Mucosa of stomach (tissue), 1 donor: ENCODE data around the gene SPIN3.
A peak's percentile ranks its signal among the peaks of the same experiment; 100 is the strongest.
"Not testable (repeated sequence)": the region's sequence is repeated elsewhere in the genome, so short reads cannot be mapped to it uniquely, and the experiment has no call there.

ENCODE experiments used
- H3K27me3 ChIP-seq: one replicate; pipeline ENCODE4 v1.7.0; 2013; ENCODE audit warnings: mild to moderate bottlenecking, low read length; ENCODE audit not compliant: control insufficient read depth, insufficient read depth
- H3K36me3 ChIP-seq: one replicate; pipeline ENCODE4 v1.7.0; 2013; ENCODE audit warnings: low read length; ENCODE audit not compliant: control insufficient read depth, insufficient read depth
- H3K4me1 ChIP-seq: one replicate; pipeline ENCODE4 v1.7.0; 2013; ENCODE audit warnings: mild to moderate bottlenecking, low read length; ENCODE audit not compliant: control insufficient read depth, insufficient read depth
- H3K4me3 ChIP-seq: one replicate; pipeline ENCODE4 v1.7.0; 2013; ENCODE audit warnings: low read length
- H3K9ac ChIP-seq: one replicate; pipeline ENCODE4 v1.7.0; 2013; ENCODE audit warnings: mild to moderate bottlenecking, low read length, moderate library complexity
- H3K9me3 ChIP-seq: one replicate; pipeline ENCODE4 v1.7.0; 2013; ENCODE audit warnings: mild to moderate bottlenecking, low read length, moderate library complexity; ENCODE audit not compliant: control insufficient read depth
- donor health status: Pancreatic carcinoma.

Gene SPIN3

DNA sequence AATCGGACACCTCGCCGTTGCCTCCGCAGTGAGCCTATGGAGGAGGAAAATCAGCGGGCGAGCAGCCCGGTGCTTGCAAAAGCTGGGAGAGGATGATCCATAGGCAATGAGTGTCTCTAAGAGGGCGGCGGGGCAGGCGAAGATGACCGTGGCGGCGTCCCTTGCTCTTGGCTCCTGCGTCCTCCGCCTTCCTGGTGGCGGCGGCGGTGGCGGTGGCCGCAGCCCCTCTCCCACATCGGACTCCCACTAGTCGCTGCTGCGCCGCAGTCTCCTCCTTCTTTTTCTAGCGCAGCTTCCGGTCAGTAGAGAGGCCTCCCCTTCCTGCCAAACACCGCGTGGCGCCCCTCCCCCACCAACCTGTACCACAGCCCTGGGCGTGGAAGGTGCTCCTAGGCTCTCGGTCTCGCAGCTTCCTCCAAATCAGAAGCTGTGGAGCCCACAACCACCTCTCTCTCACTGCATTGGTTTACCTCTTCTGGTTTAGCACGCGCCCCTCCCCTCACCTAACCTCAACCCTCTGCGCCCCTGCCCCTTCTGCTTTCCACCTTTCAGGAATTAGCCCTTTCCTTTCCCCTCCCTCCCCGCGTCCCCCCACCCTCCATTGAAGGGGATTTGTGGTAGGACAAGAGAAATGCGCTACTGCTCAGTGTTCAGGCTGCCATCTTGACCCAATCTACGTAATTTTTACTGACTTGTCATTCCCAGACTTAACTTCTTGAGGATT, at the start of gene SPIN3:
Gene SPIN3, minus strand, starts transcription at position 271 of the 724 bp plus-strand sequence. CDS start 594 bp downstream, outside the sequence.
- Histone ChIP-seq H3K9me3 (no peaks in the 10 kb centered on the region), H3K9ac (peak within 1 kb of the TSS; percentile 68), H3K4me1 (peaks cover 4% of the 10 kb centered on the region)

DNA sequence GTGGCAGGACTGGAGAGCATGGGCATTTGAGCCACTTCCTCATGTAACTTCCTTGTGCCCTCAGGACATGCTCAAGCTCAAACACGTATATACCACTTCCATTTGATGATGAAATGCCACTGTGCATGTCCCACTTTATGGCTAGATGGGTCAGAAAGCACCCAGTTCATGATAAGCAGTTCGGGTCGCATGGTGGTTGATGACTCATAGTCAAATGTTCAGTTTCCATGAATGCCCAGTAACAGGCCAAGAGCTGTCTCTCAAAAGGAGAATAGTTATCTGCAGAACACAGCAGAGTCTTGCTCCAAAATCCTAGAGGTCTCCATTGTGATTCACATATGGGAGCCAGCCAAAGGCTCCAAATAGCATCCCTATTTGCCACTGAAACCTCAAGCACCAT, 48.9 kb upstream of the SPIN3 start:
- Histone ChIP-seq H3K9me3 (no peaks in the 10 kb centered on the region), H3K4me1 (no peaks in the 10 kb centered on the region), H3K9ac (no peak overlapping the region), H3K36me3 (no peaks in the 10 kb centered on the region), H3K4me3 (no peak overlapping the region), H3K27me3 (no peaks in the 10 kb centered on the region)

More for the DNA sequence above, at the start of gene SPIN3:
- H3K36me3 ChIP-seq = no peaks in the 10 kb centered on the region
- H3K27me3 ChIP-seq = no peaks in the 10 kb centered on the region
- peak within 1 kb of the TSS; percentile 56 for H3K4me3 ChIP-seq

DNA sequence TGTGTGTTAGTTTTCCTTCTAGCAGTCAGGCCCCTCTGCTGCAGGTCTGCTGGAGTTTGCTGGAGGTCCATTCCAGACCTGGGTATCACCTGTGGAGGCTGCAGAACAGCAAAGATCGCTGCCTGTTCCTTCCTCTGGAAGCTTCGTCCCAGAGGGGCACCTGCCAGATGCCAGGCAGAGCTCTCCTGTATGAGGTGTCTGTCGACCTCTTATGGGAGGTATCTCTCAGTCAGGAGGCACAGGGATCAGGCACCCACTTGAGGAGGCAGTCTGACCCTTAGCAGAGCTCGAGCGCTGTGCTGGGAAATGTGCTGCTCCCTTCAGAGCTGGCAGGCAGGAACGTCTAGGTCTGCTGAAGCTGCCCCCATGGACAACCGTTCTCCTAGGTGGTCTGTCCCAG, 41.9 kb upstream of the SPIN3 start:
- H3K4me3 ChIP-seq, H3K27me3 ChIP-seq, H3K36me3 ChIP-seq, H3K9me3 ChIP-seq, H3K4me1 ChIP-seq, H3K9ac ChIP-seq: not testable (repeated sequence)

DNA sequence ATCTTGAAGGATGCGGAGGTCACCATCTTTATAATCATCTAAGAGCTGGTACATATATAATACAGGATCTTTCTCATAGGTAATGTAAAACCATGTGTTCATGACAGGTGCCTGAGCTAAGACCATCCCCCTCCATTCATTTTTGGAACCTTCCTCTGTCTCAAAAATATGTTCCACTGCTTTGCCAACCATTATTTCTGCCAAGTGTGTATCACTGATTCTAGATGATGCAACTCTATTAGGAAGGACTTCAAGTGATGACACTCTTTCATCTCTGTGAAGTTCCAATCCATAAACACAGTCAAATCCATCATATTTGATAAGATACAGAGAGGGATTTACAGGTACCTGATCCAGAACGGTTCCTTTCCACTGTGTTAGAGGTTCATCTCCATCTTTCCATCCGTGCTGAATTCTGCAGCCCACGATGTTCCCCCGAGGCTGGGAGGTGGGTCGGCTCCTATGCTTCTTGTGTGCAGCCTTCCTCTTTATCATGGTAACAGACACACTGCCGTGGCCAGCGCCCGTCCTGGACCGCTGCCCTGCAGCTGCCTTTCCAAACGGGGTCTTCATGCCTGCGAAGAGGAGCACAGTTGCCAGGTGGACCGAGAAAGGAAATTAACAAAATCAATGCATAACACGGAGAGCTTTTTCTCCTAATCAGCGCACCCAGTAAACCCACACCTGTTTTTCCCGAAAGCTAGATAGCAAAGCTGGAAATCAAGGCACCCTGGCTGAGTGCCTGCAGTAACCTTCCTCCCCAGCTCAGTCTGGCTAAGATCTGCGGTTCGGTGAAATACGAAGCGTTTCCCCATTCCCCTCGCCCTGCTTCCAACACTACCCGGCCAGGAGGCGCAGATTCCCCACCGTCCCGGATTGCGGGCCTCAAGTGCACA, 718 bp downstream of the SPIN3 start:
- H3K27me3 ChIP-seq = no peaks in the 10 kb centered on the region
- no peaks in the 10 kb centered on the region for H3K36me3 ChIP-seq
- no peaks in the 10 kb centered on the region for H3K9me3 ChIP-seq
- H3K4me1 ChIP-seq = peaks cover 4% of the 10 kb centered on the region
- peak overlapping the region; percentile 68 for H3K9ac ChIP-seq
- H3K4me3 ChIP-seq = peak overlapping the region; percentile 56

DNA sequence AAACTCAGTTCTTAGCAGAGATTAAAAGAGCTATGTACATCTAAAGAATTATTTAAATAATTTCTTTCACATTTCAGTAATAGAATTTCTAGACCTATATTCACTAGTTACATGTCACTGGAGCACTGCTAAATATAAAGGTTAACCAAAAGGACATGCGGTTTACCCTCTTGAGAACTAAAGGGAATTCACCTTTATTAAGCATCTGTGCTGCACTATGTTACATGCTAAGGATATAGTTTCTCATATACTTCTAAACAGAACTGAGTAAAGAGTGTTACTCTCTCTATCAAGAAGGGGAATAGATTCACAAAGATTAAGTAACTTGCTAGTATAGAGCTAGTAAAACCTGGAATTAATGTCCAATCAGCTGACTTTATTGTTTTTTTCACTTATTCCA, 7.6 kb downstream of the SPIN3 start:
- Histone ChIP-seq H3K4me3 (no peak overlapping the region), H3K9ac (no peak overlapping the region), H3K4me1 (peaks cover 4% of the 10 kb centered on the region), H3K27me3 (no peaks in the 10 kb centered on the region), H3K36me3 (no peaks in the 10 kb centered on the region), H3K9me3 (no peaks in the 10 kb centered on the region)

DNA sequence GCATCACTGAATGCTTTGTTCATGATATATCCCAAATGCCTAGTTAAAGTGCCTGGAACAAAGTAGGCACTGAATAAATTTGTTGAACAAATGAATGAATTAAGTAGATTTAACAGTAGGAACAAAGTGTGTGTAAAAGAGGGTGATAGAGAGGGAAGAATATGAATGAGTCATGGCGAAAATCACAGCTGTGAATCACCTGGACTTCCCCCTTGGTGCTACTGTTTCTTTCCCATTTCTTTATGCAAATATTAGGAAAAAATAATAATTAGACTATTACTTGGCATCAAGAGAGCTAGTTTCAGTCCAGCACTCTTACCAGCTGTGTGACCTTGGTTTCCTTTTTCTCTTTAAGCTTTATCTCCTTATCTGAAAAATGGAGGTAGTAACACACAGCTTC, 9.2 kb downstream of the SPIN3 start:
- H3K9ac ChIP-seq = no peak overlapping the region
- no peaks in the 10 kb centered on the region for H3K4me1 ChIP-seq
- no peaks in the 10 kb centered on the region for H3K9me3 ChIP-seq
- no peaks in the 10 kb centered on the region for H3K36me3 ChIP-seq
- no peak overlapping the region for H3K4me3 ChIP-seq
- H3K27me3 ChIP-seq = no peaks in the 10 kb centered on the region

DNA sequence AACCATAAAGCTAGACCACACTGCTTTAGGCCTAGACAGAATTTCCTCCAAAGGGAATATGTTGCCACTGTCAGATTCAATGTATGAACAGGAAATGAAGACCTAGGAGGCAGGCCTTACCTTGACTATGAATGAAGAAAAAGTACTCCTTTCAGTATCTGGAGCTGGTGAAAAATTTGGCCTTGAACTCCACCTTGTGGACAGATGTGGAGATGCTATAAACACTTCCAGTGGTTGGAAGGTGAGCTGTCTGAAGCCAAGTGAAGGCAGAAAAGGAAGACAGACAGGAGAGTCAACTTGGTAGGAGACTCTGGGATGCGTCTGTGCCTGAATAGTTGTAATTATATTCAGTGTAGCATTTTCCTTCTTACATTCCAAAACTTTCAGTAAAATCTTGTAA, 17.2 kb downstream of the SPIN3 start:
- Histone ChIP-seq H3K9me3 (no peaks in the 10 kb centered on the region), H3K4me3 (no peak overlapping the region), H3K27me3 (no peaks in the 10 kb centered on the region), H3K4me1 (no peaks in the 10 kb centered on the region), H3K36me3 (no peaks in the 10 kb centered on the region), H3K9ac (no peak overlapping the region)

DNA sequence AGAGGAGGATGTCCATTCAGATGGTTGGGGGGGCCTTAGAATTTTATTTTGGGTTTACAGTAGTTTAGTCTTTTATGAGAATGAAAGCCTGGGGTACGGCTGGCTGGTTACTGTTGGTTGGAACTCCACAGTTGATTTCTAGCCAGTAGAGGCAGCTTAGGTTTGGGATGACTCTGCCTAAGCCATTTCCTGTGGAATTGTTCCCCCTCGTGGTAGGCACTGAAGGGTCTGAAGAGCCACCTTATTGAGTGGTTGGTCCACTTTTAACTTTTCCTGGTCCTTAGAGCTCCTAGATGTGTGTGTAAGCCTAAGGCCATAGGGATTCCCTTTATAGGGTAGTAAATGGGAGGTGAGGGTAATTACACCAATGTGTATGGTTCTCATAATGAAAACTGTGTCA, 19.7 kb downstream of the SPIN3 start:
- Histone ChIP-seq H3K27me3 (no peaks in the 10 kb centered on the region), H3K4me1 (no peaks in the 10 kb centered on the region), H3K4me3 (no peak overlapping the region), H3K9me3 (no peaks in the 10 kb centered on the region), H3K9ac (no peak overlapping the region), H3K36me3 (no peaks in the 10 kb centered on the region)

DNA sequence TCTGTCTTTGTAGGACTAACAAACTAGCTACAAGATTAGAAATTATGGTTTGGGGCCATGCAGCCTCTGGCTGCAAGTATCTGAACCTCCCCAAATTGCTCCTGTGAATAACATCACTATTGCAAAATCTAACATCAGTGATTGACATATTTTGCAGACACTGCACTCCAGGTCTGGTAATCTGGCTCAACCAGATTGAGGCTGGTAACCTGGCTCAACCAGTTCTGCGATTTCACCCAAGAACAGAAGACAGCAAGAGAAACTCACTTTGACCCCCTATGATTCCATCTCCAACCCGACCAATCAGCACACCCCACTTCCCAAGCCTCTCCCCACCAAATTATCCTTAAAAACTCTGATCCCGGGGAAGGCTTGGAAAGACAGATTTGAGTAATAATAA, 20.9 kb downstream of the SPIN3 start:
- no peak overlapping the region for H3K9ac ChIP-seq
- no peaks in the 10 kb centered on the region for H3K27me3 ChIP-seq
- H3K4me1 ChIP-seq = no peaks in the 10 kb centered on the region
- no peaks in the 10 kb centered on the region for H3K36me3 ChIP-seq
- no peaks in the 10 kb centered on the region for H3K9me3 ChIP-seq
- H3K4me3 ChIP-seq = no peak overlapping the region

DNA sequence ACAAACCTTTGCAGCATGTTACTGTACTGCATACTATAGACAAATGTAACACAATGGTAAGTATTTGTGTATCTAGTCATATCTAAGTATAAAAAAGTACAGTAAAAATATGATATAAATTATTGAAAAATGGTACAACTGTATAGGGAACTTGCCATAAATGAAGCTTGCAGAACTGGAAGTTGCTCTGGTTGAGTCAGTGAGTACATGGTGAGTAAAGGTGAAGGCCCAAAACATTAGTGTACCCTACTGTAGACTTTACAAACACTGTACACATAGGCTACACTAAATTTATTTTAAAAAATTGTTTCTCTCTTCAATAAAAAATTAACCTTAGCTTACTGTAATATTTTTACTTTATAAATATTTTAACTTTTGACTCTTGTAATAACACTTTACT, 25.8 kb downstream of the SPIN3 start:
- Histone ChIP-seq H3K9me3 (no peaks in the 10 kb centered on the region), H3K36me3 (no peaks in the 10 kb centered on the region), H3K4me3 (no peak overlapping the region), H3K27me3 (no peaks in the 10 kb centered on the region), H3K9ac (no peak overlapping the region), H3K4me1 (no peaks in the 10 kb centered on the region)

DNA sequence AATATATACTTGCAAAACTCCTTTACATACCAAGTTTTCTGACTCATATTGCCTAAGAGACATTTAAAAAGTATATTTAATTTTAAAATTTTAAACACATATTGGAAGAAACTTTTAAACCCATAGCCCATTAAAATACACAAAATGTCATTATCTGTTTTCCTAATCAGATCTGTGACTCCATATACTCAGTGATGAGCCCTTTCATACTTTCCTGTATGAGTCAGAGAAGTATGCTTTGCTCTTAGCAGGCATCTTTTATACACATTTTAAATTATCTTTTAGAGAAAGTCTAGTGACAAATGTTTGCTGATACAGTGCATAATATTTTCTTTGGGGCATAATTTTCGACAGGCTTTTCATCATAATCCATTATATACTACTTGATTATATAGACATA, 26.4 kb downstream of the SPIN3 start:
- H3K4me1 ChIP-seq = no peaks in the 10 kb centered on the region
- no peaks in the 10 kb centered on the region for H3K36me3 ChIP-seq
- no peak overlapping the region for H3K4me3 ChIP-seq
- H3K9ac ChIP-seq = no peak overlapping the region
- no peaks in the 10 kb centered on the region for H3K9me3 ChIP-seq
- H3K27me3 ChIP-seq = no peaks in the 10 kb centered on the region

DNA sequence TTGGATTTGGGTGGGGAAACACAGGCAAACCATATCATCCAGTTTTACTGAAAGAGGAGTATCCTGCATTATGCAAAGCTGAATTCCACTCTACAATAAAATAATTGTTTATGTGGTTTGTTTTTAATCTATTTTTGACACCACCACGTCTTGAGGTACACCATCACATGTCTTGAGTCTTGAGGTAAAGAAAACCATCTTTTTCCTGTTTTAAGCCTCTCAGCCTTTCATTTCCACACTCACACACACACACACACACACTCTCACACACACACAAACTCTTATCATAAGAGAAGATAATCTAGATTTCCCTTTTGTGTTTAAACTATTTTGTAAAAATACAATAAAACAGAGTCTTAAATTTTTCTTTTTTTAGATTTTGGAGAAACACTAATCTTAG, 32.0 kb downstream of the SPIN3 start:
- Histone ChIP-seq H3K9me3 (no peaks in the 10 kb centered on the region), H3K9ac (no peak overlapping the region), H3K4me3 (no peak overlapping the region), H3K36me3 (no peaks in the 10 kb centered on the region), H3K27me3 (no peaks in the 10 kb centered on the region), H3K4me1 (no peaks in the 10 kb centered on the region)
